IPS DF 4.7 (cell line): Measurements from ENCODE around the gene DPAGT1.
"Not testable (repeated sequence)": the region's sequence is repeated elsewhere in the genome, so short reads cannot be mapped to it uniquely, and the experiment has no call there.

Source experiments
- DNase-seq: peaks from one replicate; pipeline ENCODE4 v3.0.0-alpha.2; 2013; ENCODE audit warnings: low spot score; ENCODE audit errors: extremely low read depth

DPAGT1 gene

GRCh38 chr11:119101759-119102423 lies at the start of gene DPAGT1:
DPAGT1 (minus strand) TSS chr11:119101853; CDS start chr11:119101655, 198 bp downstream.
- DNase-seq: peak; percentile 95

GRCh38 chr11:119149786-119150275 lies 48.2 kb upstream of the DPAGT1 start:
- no peak for DNase-seq

- no peak for DNase-seq
These were observed 47.5 kb upstream of the DPAGT1 start, which contains the start of gene ABCG4 for GRCh38 chr11:119149018-119149785. ABCG4 (plus strand) TSS chr11:119149052; CDS start chr11:119149966, 914 bp downstream.

GRCh38 chr11:119148720-119149017 lies 47.0 kb upstream of the DPAGT1 start:
- no peak for DNase-seq

GRCh38 chr11:119147604-119148333 lies 46.1 kb upstream of the DPAGT1 start:
- no peak for DNase-seq

GRCh38 chr11:119145551-119145950 lies 43.9 kb upstream of the DPAGT1 start:
- no peak for DNase-seq

GRCh38 chr11:119144825-119145486 lies 43.3 kb upstream of the DPAGT1 start:
- peak; percentile 68 for DNase-seq

GRCh38 chr11:119139276-119139675 lies 37.6 kb upstream of the DPAGT1 start:
- DNase-seq: not testable (repeated sequence)

GRCh38 chr11:119134389-119134978 lies 32.8 kb upstream of the DPAGT1 start:
- DNase-seq: no peak

- DNase-seq: no peak
These were observed 29.0 kb upstream of the DPAGT1 start for GRCh38 chr11:119130662-119131061.

- no peak for DNase-seq
These were observed 25.1 kb upstream of the DPAGT1 start for GRCh38 chr11:119126675-119127268.

GRCh38 chr11:119125821-119126220 lies 24.2 kb upstream of the DPAGT1 start:
- no peak for DNase-seq

GRCh38 chr11:119121811-119122124 lies 20.1 kb upstream of the DPAGT1 start:
- DNase-seq: no peak

- peak; percentile 95 for DNase-seq
These were observed 19.6 kb upstream of the DPAGT1 start, which contains the start of gene HINFP for GRCh38 chr11:119121008-119121810. HINFP (plus strand) TSS chr11:119121580; CDS start chr11:119126945, 5,365 bp downstream.

GRCh38 chr11:119120639-119121007 lies 19.0 kb upstream of the DPAGT1 start:
- DNase-seq: no peak

GRCh38 chr11:119118946-119119345 lies 17.3 kb upstream of the DPAGT1 start:
- no peak for DNase-seq

GRCh38 chr11:119118227-119118626 lies 16.6 kb upstream of the DPAGT1 start:
- no peak for DNase-seq

GRCh38 chr11:119117004-119117706 lies 15.5 kb upstream of the DPAGT1 start:
- no peak for DNase-seq

- no peak for DNase-seq
These were observed 14.9 kb upstream of the DPAGT1 start for GRCh38 chr11:119116601-119117000.
